Measurements from ENCODE around the gene ANKS3.

Gene ANKS3

DNA sequence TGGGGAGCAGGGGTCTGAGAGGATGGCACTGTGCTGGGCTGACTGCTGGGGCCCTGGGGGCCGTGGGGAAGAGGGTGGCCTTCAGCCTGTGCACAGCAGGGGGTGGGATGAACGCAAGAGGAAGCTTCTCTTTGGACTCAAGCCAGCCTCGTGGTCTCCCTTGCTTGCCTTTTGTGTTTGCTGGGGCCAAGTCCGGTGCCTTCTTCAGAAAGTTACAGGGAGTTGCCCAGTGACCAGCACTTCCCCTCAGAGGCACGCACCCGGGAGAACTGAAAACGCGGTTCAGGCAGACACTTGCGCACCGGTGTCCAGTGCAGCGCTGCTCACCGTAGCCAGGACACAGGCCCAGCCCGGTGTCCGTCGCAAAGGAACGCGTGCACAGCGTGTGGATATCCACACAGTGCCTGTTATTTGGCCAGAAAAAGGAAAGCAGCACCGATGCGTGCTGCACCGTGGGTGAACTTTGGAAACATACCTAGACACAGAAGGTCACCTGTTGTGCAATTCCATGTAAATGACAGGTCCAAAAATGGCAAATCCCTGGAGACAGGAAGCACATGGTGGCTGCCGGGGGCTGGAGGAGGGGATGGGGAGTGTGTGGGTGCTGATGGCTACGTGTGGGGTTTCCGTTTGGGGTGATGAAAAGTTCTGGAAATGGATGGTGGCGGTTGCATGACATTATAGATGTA lies 70.2 kb downstream of the ANKS3 start:
- H3K4me3 ChIP-seq (ENCODE audit: low read depth, low read length), result no peak overlapping the region

DNA sequence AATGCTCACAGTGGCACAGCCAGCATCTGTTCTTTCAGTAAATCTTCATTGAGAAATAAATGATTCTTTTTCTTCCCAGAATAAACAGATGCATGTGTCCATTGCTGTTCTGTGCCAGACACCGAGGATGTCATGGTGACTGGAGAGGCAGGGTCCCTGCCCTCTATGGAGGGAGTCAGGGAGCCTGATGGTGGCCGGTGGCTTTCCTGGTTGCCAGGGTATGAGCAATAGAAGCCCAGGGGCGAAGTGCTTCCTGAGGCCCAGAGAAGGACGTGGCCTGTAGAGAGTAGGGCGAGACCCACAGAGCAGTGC lies 70.7 kb downstream of the ANKS3 start:
- TF ChIP-seq CTCF (IDR thresholded peaks at IDR 0.05; ENCODE audit: low read depth, low read length), result no peak
- no peak overlapping the region for H3K4me3 ChIP-seq (ENCODE audit: low read depth, low read length)

More for the DNA sequence above, 70.2 kb downstream of the ANKS3 start:
- no peak for TF ChIP-seq CTCF (IDR thresholded peaks at IDR 0.05; ENCODE audit: low read depth, low read length)

GRCh38 chr16:4661661-4662060 lies 72.4 kb downstream of the ANKS3 start:
- H3K4me3 ChIP-seq (ENCODE audit: low read depth, low read length), result no peak overlapping the region
- no peak for TF ChIP-seq CTCF (IDR thresholded peaks at IDR 0.05; ENCODE audit: low read depth, low read length)

GRCh38 chr16:4660454-4661007 lies 73.5 kb downstream of the ANKS3 start:
- no peak for TF ChIP-seq CTCF (IDR thresholded peaks at IDR 0.05; ENCODE audit: low read depth, low read length)
- H3K4me3 ChIP-seq (ENCODE audit: low read depth, low read length), result no peak overlapping the region

DNA sequence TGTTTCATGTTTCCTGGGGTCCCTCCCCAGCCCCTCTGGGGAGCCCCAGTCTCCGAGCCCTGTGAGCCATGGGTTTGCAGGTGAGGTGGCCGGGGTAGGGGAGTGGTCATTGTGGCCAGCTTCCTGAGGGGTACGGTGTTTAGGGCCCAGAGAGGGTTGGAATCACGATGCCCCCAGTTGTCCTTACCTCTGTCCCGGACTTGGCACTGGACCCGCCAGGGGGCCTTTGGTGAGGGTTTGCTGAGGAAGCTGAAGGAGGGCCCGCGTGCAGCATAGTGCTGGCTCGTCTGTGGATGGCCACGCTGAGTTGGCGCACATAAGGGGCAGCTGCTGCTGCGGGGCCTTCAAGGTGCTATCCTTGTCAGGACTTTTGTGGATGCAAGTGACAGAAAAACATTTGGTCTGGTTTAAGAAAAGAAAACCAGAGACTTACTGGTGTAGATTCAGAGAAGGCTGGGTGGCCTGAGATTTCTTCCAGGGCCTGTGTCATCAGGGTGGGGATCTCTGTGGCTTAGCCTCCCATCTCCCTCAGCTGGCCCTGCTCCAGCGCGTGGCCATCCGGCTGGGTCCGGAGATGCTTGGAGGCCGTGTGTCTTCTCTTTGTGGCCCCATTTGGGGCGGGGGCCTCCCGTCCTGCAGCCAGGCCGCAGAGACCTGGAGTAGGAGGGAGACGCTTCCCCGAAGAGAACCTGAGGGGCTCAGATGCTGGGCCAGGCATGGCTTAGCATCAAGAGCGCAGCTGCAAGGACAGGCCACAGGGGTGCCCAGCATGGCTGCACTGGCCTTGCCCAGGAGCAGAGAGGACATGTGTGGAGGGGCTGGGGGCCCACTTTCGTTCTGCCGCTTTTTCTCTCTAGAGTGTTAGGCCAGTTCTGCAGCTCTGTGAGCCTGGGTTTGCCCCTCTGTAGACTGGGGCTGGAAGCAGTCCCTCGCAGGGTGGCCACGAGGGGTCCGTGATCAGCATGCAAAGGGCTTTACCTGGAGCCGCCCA lies 74.4 kb downstream of the ANKS3 start:
- no peak for TF ChIP-seq CTCF (IDR thresholded peaks at IDR 0.05; ENCODE audit: low read depth, low read length)
- H3K4me3 ChIP-seq (ENCODE audit: low read depth, low read length), result no peak overlapping the region

DNA sequence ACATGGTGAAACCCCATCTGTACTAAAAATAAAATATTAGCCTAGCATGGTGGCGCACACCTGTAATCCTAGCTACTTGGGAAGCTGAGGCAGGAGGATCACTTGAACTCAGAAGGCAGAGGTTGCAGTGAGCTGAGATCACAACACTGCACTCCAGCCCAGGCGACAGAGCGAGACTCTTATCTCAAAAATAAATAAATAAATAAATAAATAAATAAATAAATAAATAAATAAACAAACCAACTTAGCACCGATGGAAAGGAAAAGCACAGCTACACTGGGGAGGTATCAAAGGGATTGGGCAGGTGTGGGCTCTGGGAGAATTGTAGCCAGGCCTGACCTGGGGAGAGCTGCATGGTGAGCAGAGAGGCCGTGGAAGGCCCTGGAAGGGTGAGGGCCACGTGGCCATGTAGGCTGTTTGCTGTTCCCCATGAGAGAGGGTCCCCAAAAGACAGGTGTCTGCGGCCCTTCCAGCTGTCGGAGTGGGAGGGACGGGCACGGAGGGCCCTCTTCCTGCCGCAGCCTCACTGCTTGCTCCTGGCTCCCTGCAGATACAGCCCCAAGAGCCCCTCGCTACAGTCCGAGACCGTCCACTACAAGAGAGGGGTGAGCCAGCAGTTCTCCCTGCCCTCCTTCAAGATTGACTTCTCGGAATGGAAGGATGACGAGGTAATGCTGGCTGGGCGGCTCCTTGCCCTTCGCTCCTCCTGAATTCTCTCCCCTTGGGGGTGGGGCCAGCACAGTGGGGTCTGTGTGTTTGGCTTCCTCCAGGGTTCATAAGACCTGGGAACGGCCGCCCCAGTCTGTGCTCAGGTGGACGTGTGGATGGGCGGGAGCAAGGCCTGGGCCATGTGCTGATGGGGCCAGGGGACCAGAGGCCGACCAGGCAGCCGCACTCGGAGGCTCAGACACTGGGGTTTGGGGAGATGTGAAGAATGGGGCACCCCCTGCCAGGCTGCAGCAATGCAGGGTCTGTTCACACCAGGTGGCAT lies 77.1 kb downstream of the ANKS3 start:
- TF ChIP-seq CTCF (IDR thresholded peaks at IDR 0.05; ENCODE audit: low read depth, low read length), result no peak
- no peak overlapping the region for H3K4me3 ChIP-seq (ENCODE audit: low read depth, low read length)
